Activated CD4-positive, alpha-beta T cell treated with anti-CD3 and anti-CD28 coated beads for 36 hours (primary cell): ENCODE results near the gene NFATC2. TPM values are rescaled to one million over a fixed set of nuclear protein-coding genes. Genes with fewer than 3 reads are reported as not detected.

Experiments
- ATAC-seq: fragments of 200-7000 bp; cut with Tn5 transposase; one replicate; pipeline ENCODE4 v1.10.0; 2021; ENCODE audit warnings: mild to moderate bottlenecking, moderate library complexity
- CTCF ChIA-PET: fragments of 350-600 bp; sonication (Branson Sonifier 250); formaldehyde crosslinking; loops from one replicate; lab custom pipeline; 2021; ENCODE audit warnings: antibody characterized with exemption; lab: Charles Lee
- POLR2A ChIA-PET: fragments of 350-600 bp; sonication (Branson Sonifier 250); formaldehyde crosslinking; loops from one replicate; lab custom pipeline; 2021; ENCODE audit warnings: antibody characterized with exemption, inconsistent platforms; lab: Charles Lee
- DNase-seq: peaks from one replicate; pipeline ENCODE4 v3.0.0-alpha.2; 2020
- H3K27ac Mint-ChIP-seq: one replicate; pipeline ENCODE4 v1.8.0; 2021; ENCODE audit warnings: mixed read lengths
- H3K27me3 Mint-ChIP-seq: one replicate; pipeline ENCODE4 v1.8.0; 2021; ENCODE audit warnings: mixed read lengths
- H3K36me3 Mint-ChIP-seq: one replicate; pipeline ENCODE4 v1.8.0; 2021; ENCODE audit warnings: low read depth, mixed read lengths
- H3K4me1 Mint-ChIP-seq: one replicate; pipeline ENCODE4 v1.8.0; 2021; ENCODE audit warnings: mixed read lengths
- H3K4me3 Mint-ChIP-seq: one replicate; pipeline ENCODE4 v1.8.0; 2021; ENCODE audit warnings: mild to moderate bottlenecking, moderate library complexity, mixed read lengths
- H3K9me3 Mint-ChIP-seq: one replicate; pipeline ENCODE4 v1.8.0; 2021; ENCODE audit warnings: low read depth, mixed read lengths
- intact Hi-C, 2 experiments: fragments of 100-400 bp; cut with DNase I in 1 of 2; cut with micrococcal nuclease in 1 of 2; formaldehyde crosslinking; loops; one replicate each; pipeline versions ENCODE4 v1.14.2 to v1.15.1; 2022 to 2024; cut with DNase I, micrococcal nuclease
- total RNA-seq, 2 experiments: library from RNA; stranded (reverse); gene quantifications; one replicate each; pipeline ENCODE4 v1.2.3, GENCODE V29; 2021

Gene NFATC2
- total RNA-seq, 2 experiments from 2014 or later: 38.5 to 49.8 TPM

DNA sequence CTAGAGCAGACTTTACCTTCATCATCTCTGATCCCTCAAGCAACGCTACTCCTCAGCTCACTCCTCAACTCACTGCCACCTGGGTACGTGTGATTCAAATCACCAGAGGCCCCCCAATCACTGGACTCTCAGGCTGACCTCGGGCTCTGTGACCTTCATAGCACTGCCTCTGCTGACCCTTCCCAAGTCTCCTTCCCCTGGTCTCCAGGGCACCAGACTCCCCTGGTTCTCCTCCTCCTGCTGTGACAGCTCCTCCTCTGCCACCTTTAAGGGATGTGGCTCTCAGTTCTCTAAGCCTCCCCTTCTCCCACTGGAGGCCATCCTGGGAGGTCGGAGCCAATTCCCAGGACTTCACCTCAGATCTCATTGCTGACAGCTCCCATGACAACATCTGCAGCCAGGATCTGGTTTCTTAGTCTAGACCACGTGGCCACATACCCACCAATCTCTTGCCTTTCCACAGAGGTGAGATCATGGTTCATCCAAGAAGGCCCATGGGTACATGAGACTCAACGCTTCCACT, 90.4 kb downstream of the NFATC2 start:
- no peak for DNase-seq
- peak overlapping the region; percentile 37 for H3K27ac Mint-ChIP-seq
- no peak for ATAC-seq
- no peak overlapping the region for H3K4me3 Mint-ChIP-seq
- CTCF ChIA-PET: interaction anchor here (0.6 to 1.0 kb wide), 3 partner anchors 14 to 718 kb away, joined by 3 to 5 read pairs (median 4); no protein-coding TSS in a partner anchor
- H3K9me3 Mint-ChIP-seq: no peaks in the 10 kb centered on the region
- peaks cover 28% of the 10 kb centered on the region for H3K4me1 Mint-ChIP-seq
- peaks cover 76% of the 10 kb centered on the region for H3K36me3 Mint-ChIP-seq
- POLR2A ChIA-PET: interaction anchor here (0.6 kb wide), 1 partner anchor 12 kb away, joined by 3 read pairs; no protein-coding TSS in a partner anchor
- intact Hi-C loops: loop anchor here in 1 of 2 experiments (5.0 kb wide), 1 partner anchor 630 kb away; no protein-coding TSS in a partner anchor
- no peaks in the 10 kb centered on the region for H3K27me3 Mint-ChIP-seq

DNA sequence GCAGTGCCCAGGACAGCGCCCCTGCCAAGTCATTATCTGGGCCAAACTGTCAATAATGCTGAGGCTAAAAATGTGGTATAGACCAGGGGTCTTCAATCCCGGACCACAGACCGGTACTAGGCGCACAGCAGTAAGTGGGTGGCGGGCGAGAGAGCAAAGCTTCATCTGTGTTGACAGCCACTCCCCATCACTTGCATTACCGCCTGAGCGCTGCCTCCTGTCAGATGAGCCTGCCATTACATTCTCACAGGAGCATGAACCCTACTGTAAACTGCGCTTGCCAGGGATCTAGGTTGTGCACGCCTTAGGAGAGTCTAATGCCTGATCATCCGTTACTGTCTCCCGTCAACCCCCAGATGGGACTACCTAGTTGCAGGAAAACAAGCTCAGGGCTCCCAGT, 91.0 kb downstream of the NFATC2 start:
- POLR2A ChIA-PET: no interaction called here
- no peak for DNase-seq
- Mint-ChIP-seq H3K27ac (no peak overlapping the region), H3K36me3 (peaks cover 73% of the 10 kb centered on the region), H3K9me3 (no peaks in the 10 kb centered on the region), H3K4me3 (no peak overlapping the region), H3K4me1 (peaks cover 28% of the 10 kb centered on the region), H3K27me3 (no peaks in the 10 kb centered on the region)
- CTCF ChIA-PET: interaction anchor here (0.6 to 1.0 kb wide), 3 partner anchors 15 to 718 kb away, joined by 3 to 5 read pairs (median 4); no protein-coding TSS in a partner anchor
- no peak for ATAC-seq
- intact Hi-C loops: loop anchor here in 1 of 2 experiments (5.0 kb wide), 1 partner anchor 631 kb away; no protein-coding TSS in a partner anchor

DNA sequence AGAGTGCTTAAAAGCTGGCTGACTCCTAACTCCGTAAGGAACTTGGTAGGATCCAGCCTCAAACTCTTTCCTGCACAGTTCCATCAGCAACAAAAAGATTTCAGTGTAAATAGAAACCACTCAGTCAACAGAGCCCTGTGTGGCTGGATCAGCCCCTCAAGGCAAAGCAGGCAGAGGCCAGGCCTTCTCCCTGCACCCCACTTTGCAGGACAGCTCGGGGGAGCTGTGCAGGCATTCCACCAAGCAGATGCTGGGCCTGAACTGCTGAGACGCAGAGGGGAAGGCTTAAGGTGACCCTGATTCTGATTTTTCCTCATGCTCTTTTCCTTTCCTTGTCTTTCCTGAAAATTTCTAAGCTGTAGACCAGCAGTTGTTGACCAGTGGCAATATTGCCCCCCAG, 91.5 kb downstream of the NFATC2 start:
- no peak overlapping the region for H3K27ac Mint-ChIP-seq
- H3K36me3 Mint-ChIP-seq: peaks cover 71% of the 10 kb centered on the region
- H3K4me3 Mint-ChIP-seq: no peak overlapping the region
- CTCF ChIA-PET: interaction anchor here (0.5 to 1.3 kb wide), 5 partner anchors 22 to 183 kb away, joined by 3 to 4 read pairs (median 4); no protein-coding TSS in a partner anchor
- no peak for DNase-seq
- intact Hi-C loops: loop anchor here in 1 of 2 experiments (5.0 kb wide), 1 partner anchor 631 kb away; no protein-coding TSS in a partner anchor
- H3K9me3 Mint-ChIP-seq: no peaks in the 10 kb centered on the region
- peaks cover 26% of the 10 kb centered on the region for H3K4me1 Mint-ChIP-seq
- POLR2A ChIA-PET: no interaction called here
- ATAC-seq: no peak
- H3K27me3 Mint-ChIP-seq: no peaks in the 10 kb centered on the region

DNA sequence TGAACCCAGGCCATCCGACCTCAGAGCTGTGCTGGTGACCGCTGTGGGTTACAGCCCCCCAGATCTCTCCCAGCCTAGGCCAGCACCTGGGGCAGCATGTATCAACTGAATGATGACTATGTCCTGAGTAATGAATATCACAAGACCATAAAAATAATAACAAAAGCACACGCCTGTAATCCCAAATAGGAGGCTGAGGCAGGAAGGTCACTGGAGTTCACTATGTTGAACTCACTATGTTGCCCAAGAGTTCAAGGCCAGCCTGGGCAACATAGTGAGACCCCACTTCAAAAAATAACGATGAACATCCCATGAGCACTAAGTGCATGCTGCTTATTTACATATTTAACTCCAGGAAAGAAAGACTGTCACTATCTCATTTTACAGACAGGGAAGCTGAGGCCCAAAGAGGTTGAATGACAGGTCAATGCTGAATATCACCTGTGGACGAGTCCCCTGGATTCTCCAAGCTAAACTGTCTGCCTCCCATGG, 92.3 kb downstream of the NFATC2 start:
- ChIA-PET CTCF (interaction anchor here (0.5 to 1.3 kb wide), 3 partner anchors 22 to 183 kb away, joined by 3 to 4 read pairs (median 3); no protein-coding TSS in a partner anchor), POLR2A (interaction anchor here (0.5 kb wide), 1 partner anchor 41 kb away, joined by 5 read pairs; no protein-coding TSS in a partner anchor)
- ATAC-seq (no peak), DNase-seq (no peak)
- Mint-ChIP-seq H3K4me3 (no peak overlapping the region), H3K27ac (peak overlapping the region; percentile 13), H3K9me3 (no peaks in the 10 kb centered on the region), H3K36me3 (peaks cover 75% of the 10 kb centered on the region), H3K4me1 (peaks cover 28% of the 10 kb centered on the region), H3K27me3 (no peaks in the 10 kb centered on the region)
- intact Hi-C loops: loop anchor here in 1 of 2 experiments (5.0 kb wide), 1 partner anchor 632 kb away; no protein-coding TSS in a partner anchor

DNA sequence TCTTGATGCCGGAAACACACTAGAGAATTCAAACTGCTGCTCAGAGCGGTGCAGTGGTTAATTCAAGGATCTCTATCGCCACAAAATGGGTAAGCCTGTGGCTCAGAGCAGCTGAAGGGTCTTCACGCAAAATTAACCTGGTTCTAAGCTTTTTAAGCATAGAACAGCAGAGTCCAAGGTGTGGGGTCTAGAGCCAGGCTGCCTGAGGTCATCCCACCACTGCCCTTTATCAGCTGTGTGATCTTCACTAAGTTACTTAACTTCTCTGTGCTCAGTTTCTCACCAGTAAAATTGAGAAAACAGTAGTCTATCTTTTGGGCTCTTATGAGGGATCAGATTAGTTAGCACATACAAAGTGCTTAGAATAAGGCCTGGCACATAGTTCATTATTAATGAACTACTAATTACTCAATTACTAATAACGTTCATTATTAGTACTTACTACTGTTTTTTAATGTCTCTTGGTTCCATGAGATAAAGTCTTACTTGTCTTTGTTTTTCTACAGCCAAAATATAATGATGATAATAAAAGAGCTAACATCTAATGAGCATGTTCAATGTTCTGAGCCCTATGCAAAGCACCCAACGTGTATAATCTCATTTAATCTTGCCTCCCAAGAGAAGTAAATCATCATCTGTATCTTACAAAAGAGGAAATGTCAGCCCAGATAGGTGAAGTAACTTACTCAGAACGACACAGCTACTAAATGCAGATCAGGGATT, 92.9 kb downstream of the NFATC2 start:
- ATAC-seq (no peak), DNase-seq (no peak)
- no peaks in the 10 kb centered on the region for H3K9me3 Mint-ChIP-seq
- intact Hi-C loops: loop anchor here in 1 of 2 experiments (5.0 kb wide), 1 partner anchor 633 kb away; no protein-coding TSS in a partner anchor
- peak overlapping the region; percentile 13 for H3K27ac Mint-ChIP-seq
- H3K27me3 Mint-ChIP-seq: no peaks in the 10 kb centered on the region
- no peak overlapping the region for H3K4me3 Mint-ChIP-seq
- peaks cover 76% of the 10 kb centered on the region for H3K36me3 Mint-ChIP-seq
- ChIA-PET POLR2A (interaction anchor here (0.5 kb wide), 1 partner anchor 42 kb away, joined by 5 read pairs; no protein-coding TSS in a partner anchor), CTCF (interaction anchor here (0.6 to 1.3 kb wide), 4 partner anchors 21 to 1790 kb away, joined by 3 to 4 read pairs (median 3); no protein-coding TSS in a partner anchor)
- H3K4me1 Mint-ChIP-seq: peaks cover 31% of the 10 kb centered on the region

DNA sequence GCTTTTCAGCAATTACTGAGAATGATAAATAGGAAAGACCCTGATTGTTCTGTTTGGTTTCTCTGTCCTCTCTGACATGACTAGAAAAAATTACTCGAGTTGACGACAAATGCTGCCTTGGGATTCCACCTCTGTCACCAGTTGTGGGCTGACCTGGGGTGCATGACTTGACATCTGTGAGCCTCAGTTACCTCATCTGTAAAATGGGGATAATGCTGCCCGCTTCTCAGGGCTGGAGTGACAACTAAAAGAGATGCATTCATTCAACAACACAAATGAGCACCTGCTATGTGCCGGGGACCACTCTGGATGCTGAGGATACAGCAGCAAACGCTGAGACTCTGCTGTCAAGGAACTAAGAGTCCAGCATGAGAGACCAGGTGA, 94.8 kb downstream of the NFATC2 start:
- POLR2A ChIA-PET: no interaction called here
- no peak overlapping the region for H3K4me3 Mint-ChIP-seq
- DNase-seq (no peak), ATAC-seq (no peak)
- CTCF ChIA-PET: interaction anchor here (1.2 kb wide), 1 partner anchor 10 kb away, joined by 5 read pairs; no protein-coding TSS in a partner anchor
- no peaks in the 10 kb centered on the region for H3K27me3 Mint-ChIP-seq
- peak overlapping the region; percentile 60 for H3K27ac Mint-ChIP-seq
- H3K4me1 Mint-ChIP-seq: peaks cover 46% of the 10 kb centered on the region
- intact Hi-C loops: no loop called here
- H3K9me3 Mint-ChIP-seq: no peaks in the 10 kb centered on the region
- peaks cover 75% of the 10 kb centered on the region for H3K36me3 Mint-ChIP-seq

DNA sequence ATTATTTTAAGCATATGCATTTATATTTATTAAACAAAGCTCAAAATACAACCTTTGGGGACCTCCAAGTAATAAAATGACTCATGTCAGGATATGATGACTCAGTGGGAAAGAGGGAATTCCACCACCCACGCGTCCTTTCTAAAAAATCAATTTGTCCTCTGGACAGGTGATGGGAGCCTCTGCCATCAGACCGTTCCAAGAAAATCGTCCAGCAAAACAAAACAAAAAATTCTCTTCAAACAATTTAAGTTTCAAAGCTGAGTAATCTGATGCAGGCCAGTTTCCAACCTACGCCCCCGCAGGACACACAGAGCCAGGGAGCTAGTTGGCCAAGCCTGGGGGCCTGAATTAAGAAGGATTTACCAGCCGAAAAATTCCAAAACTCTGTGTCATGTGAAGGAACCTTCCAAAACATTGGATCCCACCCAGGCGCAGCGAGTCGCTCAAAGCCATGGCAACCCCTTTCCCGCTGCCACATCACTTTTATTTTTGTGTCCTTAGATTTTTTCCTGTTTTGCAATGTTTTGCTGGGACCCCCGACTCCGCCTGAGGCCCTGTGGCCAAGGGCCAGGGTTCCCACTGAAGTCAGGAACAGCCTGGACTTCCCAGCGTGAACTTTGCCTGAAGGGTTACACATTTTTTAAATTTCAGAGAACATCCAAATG, 95.3 kb downstream of the NFATC2 start:
- DNase-seq (no peak), ATAC-seq (no peak)
- Mint-ChIP-seq H3K36me3 (peaks cover 70% of the 10 kb centered on the region), H3K4me3 (no peak overlapping the region), H3K27me3 (no peaks in the 10 kb centered on the region), H3K27ac (peak overlapping the region; percentile 60), H3K9me3 (no peaks in the 10 kb centered on the region), H3K4me1 (peaks cover 46% of the 10 kb centered on the region)
- intact Hi-C loops: no loop called here
- ChIA-PET CTCF (no interaction called here), POLR2A (no interaction called here)

DNA sequence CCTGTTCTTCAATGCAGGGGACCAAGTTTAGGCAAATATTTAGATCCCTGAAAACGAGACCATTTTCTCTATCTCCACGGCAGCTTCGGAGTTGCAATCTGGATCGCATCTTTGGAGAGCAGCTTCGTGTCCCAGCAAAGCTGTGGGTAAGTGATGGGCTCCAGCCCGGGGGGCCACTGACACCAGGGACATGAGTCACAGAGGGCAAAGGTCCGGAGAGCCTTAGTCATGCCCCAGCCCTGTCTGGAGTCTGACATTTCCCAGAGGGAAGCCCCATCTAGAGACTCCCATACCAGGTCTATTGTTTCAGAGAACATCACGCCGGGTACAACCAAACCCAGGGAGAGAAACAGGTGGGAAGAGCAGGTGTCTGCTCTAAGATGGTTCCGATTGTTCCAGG, 95.9 kb downstream of the NFATC2 start:
- ChIA-PET POLR2A (no interaction called here), CTCF (no interaction called here)
- peaks cover 46% of the 10 kb centered on the region for H3K4me1 Mint-ChIP-seq
- intact Hi-C loops: no loop called here
- no peak for DNase-seq
- H3K27me3 Mint-ChIP-seq: no peaks in the 10 kb centered on the region
- ATAC-seq: no peak
- peak overlapping the region; percentile 32 for H3K27ac Mint-ChIP-seq
- H3K4me3 Mint-ChIP-seq: no peak overlapping the region
- no peaks in the 10 kb centered on the region for H3K9me3 Mint-ChIP-seq
- peaks cover 65% of the 10 kb centered on the region for H3K36me3 Mint-ChIP-seq

DNA sequence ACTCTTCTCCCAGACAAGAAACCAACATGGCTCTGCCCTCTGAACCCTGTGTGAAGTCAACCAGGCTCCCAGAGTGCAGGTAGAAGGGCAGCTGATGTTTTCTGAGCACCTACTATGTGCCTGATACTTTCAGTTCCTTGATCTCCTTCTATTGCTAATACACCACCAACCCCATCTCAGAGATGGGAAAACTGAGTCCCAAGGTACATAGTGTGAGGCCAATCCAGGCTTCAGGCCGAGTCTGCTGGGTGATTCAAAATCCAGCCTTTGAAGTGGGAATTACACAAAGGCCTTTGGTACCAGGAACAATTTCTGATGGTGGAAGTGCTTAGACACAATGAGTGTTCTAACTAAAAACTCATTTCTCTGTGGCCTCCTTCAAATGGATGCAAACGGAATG, 96.3 kb downstream of the NFATC2 start:
- CTCF ChIA-PET: no interaction called here
- no peak for ATAC-seq

DNA sequence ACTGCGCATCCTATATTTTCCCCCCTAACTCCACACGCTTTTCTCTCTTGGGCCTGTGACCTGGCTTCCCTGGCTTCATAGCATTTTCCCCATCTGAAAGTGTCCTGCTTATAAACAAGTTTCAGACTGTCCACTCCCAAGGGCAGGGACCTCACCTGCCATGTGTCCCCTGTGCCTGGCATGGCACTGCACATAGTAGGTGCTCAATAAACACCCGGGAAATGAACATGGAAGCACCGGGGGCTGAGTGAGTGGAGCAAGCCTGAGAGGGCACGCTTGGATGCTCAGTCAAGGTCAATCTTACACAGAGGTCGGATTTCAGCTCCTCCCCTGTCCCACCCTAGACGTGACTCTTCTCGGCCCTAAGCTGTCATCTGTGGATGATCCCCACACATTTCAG, 96.9 kb downstream of the NFATC2 start:
- no peak overlapping the region for H3K4me3 Mint-ChIP-seq
- H3K27ac Mint-ChIP-seq: no peak overlapping the region
- DNase-seq (no peak), ATAC-seq (no peak)
- intact Hi-C loops: no loop called here
- no peaks in the 10 kb centered on the region for H3K27me3 Mint-ChIP-seq
- ChIA-PET POLR2A (no interaction called here), CTCF (no interaction called here)
- no peaks in the 10 kb centered on the region for H3K9me3 Mint-ChIP-seq
- H3K4me1 Mint-ChIP-seq: peaks cover 49% of the 10 kb centered on the region
- peaks cover 67% of the 10 kb centered on the region for H3K36me3 Mint-ChIP-seq

More for the DNA sequence above, 96.3 kb downstream of the NFATC2 start:
- peaks cover 65% of the 10 kb centered on the region for H3K36me3 Mint-ChIP-seq
- intact Hi-C loops: no loop called here
- DNase-seq: no peak
- H3K27me3 Mint-ChIP-seq: no peaks in the 10 kb centered on the region
- H3K9me3 Mint-ChIP-seq: no peaks in the 10 kb centered on the region
- POLR2A ChIA-PET: no interaction called here
- H3K27ac Mint-ChIP-seq: no peak overlapping the region
- H3K4me3 Mint-ChIP-seq: no peak overlapping the region
- peaks cover 46% of the 10 kb centered on the region for H3K4me1 Mint-ChIP-seq

DNA sequence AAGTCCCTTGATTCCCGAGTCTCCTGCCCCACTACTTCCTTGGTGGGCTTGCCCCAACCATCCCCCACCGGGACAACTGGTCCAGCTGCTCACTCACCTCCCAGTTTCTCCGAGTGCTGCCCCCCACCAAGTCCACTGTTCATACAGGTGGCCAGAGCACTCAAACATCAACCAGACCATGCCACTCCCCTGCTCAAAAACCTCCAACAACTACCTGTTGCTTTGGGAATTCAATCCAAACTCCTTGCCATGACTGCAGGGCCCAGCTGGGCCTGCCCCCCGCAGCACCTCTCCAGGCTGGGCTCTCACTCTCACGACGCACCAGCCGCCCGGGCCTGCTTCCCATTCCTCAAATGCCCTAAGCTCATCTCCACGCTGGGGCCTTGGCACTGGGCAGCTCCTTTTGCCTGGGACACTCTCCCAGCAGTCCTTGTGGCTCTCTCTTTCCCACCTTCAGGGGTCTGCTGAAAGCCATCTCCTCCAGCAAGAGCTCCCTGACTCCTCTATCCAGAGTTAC, 97.5 kb downstream of the NFATC2 start:
- Mint-ChIP-seq H3K9me3 (no peaks in the 10 kb centered on the region), H3K27ac (no peak overlapping the region)
- CTCF ChIA-PET: interaction anchor here (0.6 to 1.2 kb wide), 2 partner anchors 11 to 643 kb away, joined by 3 read pairs; no protein-coding TSS in a partner anchor

More for the DNA sequence above, 97.5 kb downstream of the NFATC2 start:
- peaks cover 53% of the 10 kb centered on the region for H3K4me1 Mint-ChIP-seq
- intact Hi-C loops: no loop called here
- POLR2A ChIA-PET: no interaction called here
- no peak for DNase-seq
- H3K27me3 Mint-ChIP-seq: no peaks in the 10 kb centered on the region
- no peak for ATAC-seq
- peaks cover 67% of the 10 kb centered on the region for H3K36me3 Mint-ChIP-seq
- no peak overlapping the region for H3K4me3 Mint-ChIP-seq
